Gastroesophageal sphincter (tissue), 3 donors: ENCODE results near the gene SDK1.

Experiments used
- CTCF ChIP-seq, 4 experiments: fragments of 200-600 bp in 2 of 4; fragments of 450-650 bp in 2 of 4; sonication (generic) in 1 of 4; IDR thresholded peaks; one replicate each; pipeline ENCODE4 v1.5.1; 2017 to 2019; ENCODE audit warnings: antibody characterized with exemption in 4 of 4, mild to moderate bottlenecking in 2 of 4, moderate library complexity in 2 of 4
- EP300 ChIP-seq: sonication (generic); formaldehyde crosslinking; IDR thresholded peaks from one replicate; pipeline ENCODE4 v1.6.1; 2017; ENCODE audit warnings: antibody characterized with exemption, mild to moderate bottlenecking
- POLR2A ChIP-seq, 2 donors: fragments of 450-650 bp; IDR thresholded peaks; one replicate each; pipeline ENCODE4 v1.6.1; 2017; ENCODE audit warnings: antibody characterized with exemption in 2 of 2, mild to moderate bottlenecking in 2 of 2, moderate library complexity in 1 of 2
- POLR2AphosphoS5 ChIP-seq: sonication (generic); formaldehyde crosslinking; IDR thresholded peaks from one replicate; pipeline ENCODE4 v1.6.1; 2017; ENCODE audit warnings: antibody characterized with exemption

GRCh38 chr7:4282434-4283223 lies 981.6 kb downstream of the SDK1 start:
- TF ChIP-seq CTCF (IDR thresholded peaks at IDR 0.05) (no peak), POLR2A (IDR thresholded peaks at IDR 0.05) (no peak), POLR2AphosphoS5 (no peak), EP300 (no peak)
